ENCODE data around the gene POM121.
"Not testable (repeated sequence)": the region's sequence is repeated elsewhere in the genome, so short reads cannot be mapped to it uniquely, and the experiment has no call there.

GRCh38 chr7:72954563-72955198, 29.8 kb downstream of the POM121 start:
- TF ChIP-seq POLR2A, EP300, POLR2AphosphoS5 (IDR thresholded peaks at IDR 0.05): not testable (repeated sequence)

Data from suprapubic skin (tissue), 4 donors.